SK-N-MC (cell line): Measurements from ENCODE around the gene ELK3.

Experiments
- DNase-seq: peaks from one replicate; pipeline ENCODE4 v3.0.0-alpha.2; 2011; ENCODE audit warnings: low read depth, low spot score
- H3K27ac ChIP-seq: fragments of 200-600 bp; sonication (generic); 2 replicates; pipeline ENCODE4 v1.5.1; 2016; ENCODE audit warnings: mixed run types
- H3K36me3 ChIP-seq: fragments of 200-600 bp; sonication (generic); 2 replicates; pipeline ENCODE4 v1.6.1; 2017; ENCODE audit warnings: antibody characterized with exemption, low read length, mixed read lengths; ENCODE audit not compliant: insufficient read depth
- H3K4me3 ChIP-seq: fragments of 200-600 bp; sonication (generic); 2 replicates; pipeline ENCODE4 v1.5.1; 2016
- H3K9ac ChIP-seq: fragments of 200-600 bp; sonication (generic); 2 replicates; pipeline ENCODE4 v1.8.0; 2017; ENCODE audit warnings: mixed run types, mixed read lengths; ENCODE audit not compliant: insufficient read length
- H3K9me3 ChIP-seq: fragments of 200-600 bp; sonication (generic); 2 replicates; pipeline ENCODE4 v1.6.1; 2017; ENCODE audit warnings: low read depth, mild to moderate bottlenecking, antibody characterized with exemption, low read length, moderate library complexity, mixed read lengths
- EZH2 ChIP-seq: fragments of 200-600 bp; sonication (generic); IDR thresholded peaks from one replicate; pipeline ENCODE4 v1.6.1; 2017; ENCODE audit warnings: antibody characterized with exemption
- FOXP2 ChIP-seq: optimal IDR thresholded peaks from 2 replicates; pipeline ENCODE3; 2011; ENCODE audit warnings: mild to moderate bottlenecking, moderate library complexity; ENCODE audit not compliant: insufficient read depth; ENCODE audit errors: extremely low read length, control extremely low read depth
- POLR2AphosphoS5 ChIP-seq: IDR thresholded peaks from 2 replicates; pipeline ENCODE4 v1.6.1; 2012; ENCODE audit warnings: mild to moderate bottlenecking, low read depth, low read length, borderline replicate concordance

Gene ELK3

DNA sequence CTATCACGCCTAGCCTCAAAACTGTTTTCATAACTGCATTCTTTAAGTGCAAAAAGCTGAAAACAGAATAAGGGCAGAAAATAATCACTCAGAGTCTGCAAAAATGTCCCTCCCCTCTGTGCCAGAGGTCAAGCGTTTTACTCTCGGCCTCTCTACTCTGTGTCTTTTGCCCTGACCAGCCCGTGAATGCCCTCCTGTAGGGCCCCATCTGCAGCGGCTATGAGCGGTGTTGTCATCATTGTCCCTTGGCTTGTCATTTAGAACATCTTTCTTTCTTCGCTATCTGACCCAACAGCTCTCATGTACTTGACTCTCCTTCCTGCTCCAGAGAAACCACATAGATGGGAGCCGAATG lies 21.7 kb downstream of the ELK3 start:
- Histone ChIP-seq H3K27ac (no peak overlapping the region), H3K9me3 (no peaks in the 10 kb centered on the region), H3K36me3 (no peaks in the 10 kb centered on the region), H3K4me3 (no peak overlapping the region), H3K9ac (no peak overlapping the region)
- TF ChIP-seq POLR2AphosphoS5 = no peak
- no peak for TF ChIP-seq FOXP2
- no peak for TF ChIP-seq EZH2
- DNase-seq = no peak

DNA sequence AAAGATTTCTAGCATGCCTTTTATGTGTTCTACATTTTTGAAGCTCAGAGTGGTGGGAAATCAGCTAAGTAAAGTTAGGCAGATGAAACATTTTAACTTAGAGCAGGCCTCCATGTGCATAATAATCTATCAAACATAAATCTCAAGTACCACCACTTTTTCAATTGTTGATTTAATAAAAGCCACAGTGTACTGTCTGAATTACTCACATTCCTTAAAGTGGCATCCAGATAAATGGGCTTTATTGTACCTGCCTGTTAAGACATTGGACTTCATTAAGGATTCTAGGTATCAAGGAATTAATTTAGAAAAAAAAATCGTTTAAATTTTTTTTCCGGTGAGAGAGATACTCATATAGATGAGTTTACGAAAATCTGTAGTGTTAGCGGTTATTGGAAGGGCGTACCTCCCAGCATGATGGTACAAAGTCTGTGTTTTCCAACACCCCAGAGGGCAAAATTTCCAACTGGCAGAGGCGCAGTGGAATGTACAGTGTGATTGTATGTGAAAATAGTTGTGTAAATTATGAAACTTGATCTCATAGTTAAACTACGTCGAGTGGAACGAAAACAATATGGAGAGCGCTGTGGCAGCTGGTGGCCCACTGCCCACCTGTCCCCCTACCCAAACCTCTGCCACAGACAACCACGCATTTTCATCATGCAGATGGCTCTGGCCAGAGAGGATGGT lies 25.0 kb downstream of the ELK3 start:
- peak overlapping the region; percentile 45; the same call in 1 of the 2 replicates for H3K27ac ChIP-seq
- H3K4me3 ChIP-seq = peak overlapping the region; percentile 47
- H3K9me3 ChIP-seq = no peaks in the 10 kb centered on the region
- no peaks in the 10 kb centered on the region for H3K36me3 ChIP-seq
- H3K9ac ChIP-seq = peak overlapping the region; percentile 3
- DNase-seq = no peak
- TF ChIP-seq EZH2 (no peak), FOXP2 (no peak), POLR2AphosphoS5 (no peak)

DNA sequence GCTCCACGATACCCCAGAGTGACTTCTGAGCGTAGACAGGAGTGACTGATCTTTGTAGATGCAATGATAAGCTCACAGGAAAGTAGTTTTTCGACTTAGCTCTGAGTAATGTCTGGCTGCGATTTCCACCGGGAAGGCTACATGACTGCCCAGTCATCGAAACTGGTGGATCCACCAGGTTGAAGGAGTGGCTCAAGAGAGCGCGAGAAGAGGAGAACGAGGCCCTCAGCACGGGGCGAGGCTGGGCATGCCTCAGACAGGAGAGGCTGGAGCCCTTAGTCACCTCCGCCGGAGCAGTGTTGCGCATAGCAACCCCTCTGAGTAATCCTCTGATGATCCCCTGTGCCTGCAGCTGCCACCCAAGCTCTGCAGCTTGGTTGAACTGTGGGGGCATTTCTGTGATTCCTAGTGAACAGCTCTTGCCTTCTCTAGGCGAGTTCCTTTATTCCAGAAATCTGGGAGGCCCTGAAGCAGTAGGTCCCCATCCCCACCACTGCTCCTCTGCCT lies 25.6 kb downstream of the ELK3 start:
- TF ChIP-seq EZH2 = no peak
- no peak for TF ChIP-seq POLR2AphosphoS5
- no peak for TF ChIP-seq FOXP2
- H3K9ac ChIP-seq = no peak overlapping the region

DNA sequence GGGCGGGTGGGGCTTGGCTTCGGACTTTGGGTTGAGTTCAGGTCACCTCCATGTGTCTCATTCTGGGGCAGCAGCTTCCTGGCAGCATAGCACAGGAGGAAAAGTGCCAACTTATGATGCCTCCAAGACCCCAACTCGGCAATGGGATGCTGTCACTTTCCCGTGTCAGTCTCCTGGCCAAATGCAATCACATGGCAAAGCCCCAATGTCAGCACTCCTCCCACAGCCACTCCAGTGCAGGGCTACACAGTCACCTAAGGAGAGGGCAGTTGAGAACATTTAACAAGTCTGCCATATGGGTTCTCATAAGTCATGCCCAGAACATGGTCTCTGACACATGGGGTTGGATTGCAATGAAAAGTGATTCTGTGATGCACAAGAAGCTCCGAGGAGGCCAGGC lies 26.7 kb downstream of the ELK3 start:
- no peak for DNase-seq
- no peaks in the 10 kb centered on the region for H3K36me3 ChIP-seq
- H3K9ac ChIP-seq = no peak overlapping the region
- H3K27ac ChIP-seq = no peak overlapping the region
- H3K9me3 ChIP-seq = no peaks in the 10 kb centered on the region
- H3K4me3 ChIP-seq = no peak overlapping the region
- no peak for TF ChIP-seq EZH2
- TF ChIP-seq POLR2AphosphoS5 = no peak
- no peak for TF ChIP-seq FOXP2

More for the DNA sequence above, 25.6 kb downstream of the ELK3 start:
- no peak overlapping the region for H3K4me3 ChIP-seq
- peak overlapping the region; percentile 45; the same call in 1 of the 2 replicates for H3K27ac ChIP-seq
- H3K36me3 ChIP-seq = no peaks in the 10 kb centered on the region
- no peaks in the 10 kb centered on the region for H3K9me3 ChIP-seq
- DNase-seq = no peak

DNA sequence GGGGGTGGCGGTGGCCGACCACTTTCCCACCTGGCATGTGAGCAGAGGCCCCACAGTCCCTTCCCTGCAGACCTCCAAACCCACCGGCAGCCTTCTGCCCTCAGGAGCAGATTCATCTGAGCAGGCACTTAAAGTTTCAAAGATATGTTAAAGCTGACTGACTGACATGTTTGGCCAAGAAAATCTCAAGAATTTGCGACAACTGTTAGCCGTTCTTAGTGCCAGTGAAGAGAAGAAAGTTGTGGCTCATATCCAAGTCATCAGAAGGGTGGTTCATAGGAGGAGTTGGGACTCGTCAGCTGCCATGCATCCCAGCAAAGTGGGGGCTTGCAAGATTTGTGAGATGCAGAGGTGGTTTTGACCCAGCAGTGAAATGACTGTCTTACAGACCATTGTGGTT lies 27.2 kb downstream of the ELK3 start:
- TF ChIP-seq POLR2AphosphoS5 (no peak), FOXP2 (no peak), EZH2 (no peak)
- H3K9ac ChIP-seq = no peak overlapping the region
- no peak for DNase-seq

GRCh38 chr12:96223411-96224218 lies 29.4 kb downstream of the ELK3 start:
- DNase-seq = no peak
- TF ChIP-seq POLR2AphosphoS5 (no peak), FOXP2 (no peak), EZH2 (no peak)

More for the DNA sequence above, 27.2 kb downstream of the ELK3 start:
- Histone ChIP-seq H3K36me3 (no peaks in the 10 kb centered on the region), H3K4me3 (no peak overlapping the region), H3K9me3 (no peaks in the 10 kb centered on the region), H3K27ac (no peak overlapping the region)

DNA sequence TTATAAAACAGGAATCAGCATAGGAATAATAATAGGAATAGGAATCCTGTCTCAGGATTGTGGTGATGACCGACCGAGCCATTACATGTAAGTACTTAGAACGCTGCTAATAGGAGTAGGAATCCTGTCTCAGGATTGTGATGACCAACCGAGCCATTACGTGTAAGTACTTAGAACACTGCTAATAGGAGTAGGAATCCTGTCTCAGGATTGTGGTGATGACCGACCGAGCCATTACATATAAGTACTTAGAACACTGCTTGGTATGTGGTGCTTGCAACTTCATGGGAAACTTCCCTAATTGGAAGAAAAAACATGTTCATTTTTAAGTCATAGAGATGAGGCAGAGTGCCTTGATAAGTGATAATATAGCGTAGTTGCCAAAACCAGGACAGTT lies 30.0 kb downstream of the ELK3 start:
- H3K9me3 ChIP-seq = no peaks in the 10 kb centered on the region
- no peak for DNase-seq
- no peak overlapping the region for H3K9ac ChIP-seq
- TF ChIP-seq POLR2AphosphoS5 (no peak), FOXP2 (no peak), EZH2 (no peak)
- H3K4me3 ChIP-seq = no peak overlapping the region
- H3K36me3 ChIP-seq = no peaks in the 10 kb centered on the region
- no peak overlapping the region for H3K27ac ChIP-seq

More at GRCh38 chr12:96223411-96224218, 29.4 kb downstream of the ELK3 start:
- H3K36me3 ChIP-seq = no peaks in the 10 kb centered on the region
- H3K9me3 ChIP-seq = no peaks in the 10 kb centered on the region
- no peak overlapping the region for H3K4me3 ChIP-seq
- no peak overlapping the region for H3K9ac ChIP-seq
- no peak overlapping the region for H3K27ac ChIP-seq
